IMR-90 (cell line): ENCODE results near the gene METTL24. TPM values are rescaled to one million over a fixed set of nuclear protein-coding genes. Genes with fewer than 3 reads are reported as not detected.
"Not testable (repeated sequence)": the region's sequence is repeated elsewhere in the genome, so short reads cannot be mapped to it uniquely, and the experiment has no call there.

ENCODE experiments used
- ATAC-seq: fragments of 200-7000 bp; cut with Tn5 transposase; 2 replicates; pipeline ENCODE4 v1.9.1; 2020; ENCODE audit warnings: low read depth, mild to moderate bottlenecking, moderate library complexity
- BruUV-seq: library from RNA; stranded (reverse); fragments of 400-500 nt; replicated peaks from 2 replicates; lab custom pipeline; 2021; lab: Mats Ljungman, UMichigan
- CTCF ChIA-PET: fragments of 300-600 bp; formaldehyde crosslinking; extraction: SDS; loops from one replicate; lab custom pipeline; 2021; ENCODE audit warnings: antibody characterized with exemption; lab: Yijun Ruan, JAX
- POLR2A ChIA-PET: fragments of 300-600 bp; sonication (Branson Sonifier 250); formaldehyde crosslinking; loops from one replicate; lab custom pipeline; 2022; ENCODE audit warnings: antibody characterized with exemption; ENCODE audit not compliant: unreplicated experiment; lab: Charles Lee
- DNase-seq: peaks from one replicate; pipeline ENCODE4 v3.0.0; 2013
- H2AFZ ChIP-seq: replicated peaks from 2 replicates; pipeline ENCODE3; 2013; ENCODE audit warnings: low read length, mild to moderate bottlenecking; ENCODE audit not compliant: poor library complexity
- H2AK5ac ChIP-seq: 2 replicates; pipeline ENCODE4 v1.6.1; 2013; ENCODE audit warnings: low read depth, low read length, inconsistent platforms
- H2AK9ac ChIP-seq: replicated peaks from 2 replicates; pipeline ENCODE3; 2013; ENCODE audit warnings: mild to moderate bottlenecking, low read depth, low read length, moderate library complexity; ENCODE audit not compliant: poor library complexity
- H2BK120ac ChIP-seq: 2 replicates; pipeline ENCODE4 v1.6.1; 2013; ENCODE audit warnings: low read depth, low read length, inconsistent platforms
- H2BK15ac ChIP-seq: 3 replicates; pipeline ENCODE4 v1.6.1; 2013; ENCODE audit warnings: low read depth, low read length, inconsistent platforms
- H2BK20ac ChIP-seq: 2 replicates; pipeline ENCODE4 v1.6.1; 2013; ENCODE audit warnings: low read depth, mild to moderate bottlenecking, inconsistent platforms, low read length, moderate library complexity
- H2BK5ac ChIP-seq: 2 replicates; pipeline ENCODE4 v1.6.1; 2013; ENCODE audit warnings: mild to moderate bottlenecking, low read depth, low read length, inconsistent platforms; ENCODE audit not compliant: poor library complexity, severe bottlenecking
- H3K14ac ChIP-seq: replicated peaks from 2 replicates; pipeline ENCODE4 v1.6.1; 2013; ENCODE audit warnings: low read depth, low read length, inconsistent platforms
- H3K18ac ChIP-seq: 2 replicates; pipeline ENCODE4 v1.6.1; 2013; ENCODE audit warnings: low read depth, low read length, control low read depth
- H3K23ac ChIP-seq: 2 replicates; pipeline ENCODE4 v1.6.1; 2013; ENCODE audit warnings: low read depth, low read length, inconsistent platforms
- H3K27ac ChIP-seq: 2 replicates; pipeline ENCODE4 v1.5.1; 2013; ENCODE audit warnings: mild to moderate bottlenecking, control low read depth, low read length; ENCODE audit not compliant: insufficient read depth
- H3K27me3 ChIP-seq: 2 replicates; pipeline ENCODE4 v1.6.1; 2013; ENCODE audit warnings: low read length; ENCODE audit not compliant: control insufficient read depth, insufficient read depth
- H3K36me3 ChIP-seq: 2 replicates; pipeline ENCODE4 v1.6.1; 2013; ENCODE audit warnings: low read length, mixed read lengths; ENCODE audit not compliant: control insufficient read depth, insufficient read depth
- H3K4ac ChIP-seq: 2 replicates; pipeline ENCODE4 v1.6.1; 2013; ENCODE audit warnings: low read depth, low read length, inconsistent platforms
- H3K4me1 ChIP-seq: 2 replicates; pipeline ENCODE4 v1.6.1; 2013; ENCODE audit warnings: low read length, mixed read lengths; ENCODE audit not compliant: control insufficient read depth, insufficient read depth
- H3K4me2 ChIP-seq: 2 replicates; pipeline ENCODE4 v1.6.1; 2013; ENCODE audit warnings: low read depth, mild to moderate bottlenecking, control low read depth, low read length, moderate library complexity
- H3K4me3 ChIP-seq: 2 replicates; pipeline ENCODE4 v1.5.1; 2013; ENCODE audit warnings: low read depth, mild to moderate bottlenecking, control low read depth, low read length, moderate library complexity; ENCODE audit not compliant: insufficient read depth
- H3K56ac ChIP-seq: 2 replicates; pipeline ENCODE4 v1.6.1; 2013; ENCODE audit warnings: low read length, inconsistent platforms; ENCODE audit not compliant: insufficient read depth; ENCODE audit errors: extremely low read depth
- H3K79me1 ChIP-seq, 2 experiments: 2 replicates each; pipeline ENCODE4 v1.6.1; 2013; ENCODE audit warnings: low read length in 2 of 2, inconsistent platforms in 1 of 2, low read depth in 1 of 2
- H3K9ac ChIP-seq: 2 replicates; pipeline ENCODE4 v1.6.1; 2013; ENCODE audit warnings: low read depth, low read length, control low read depth
- H3K9me1 ChIP-seq: 2 replicates; pipeline ENCODE4 v1.6.1; 2013; ENCODE audit warnings: low read length, inconsistent platforms; ENCODE audit not compliant: insufficient read depth
- H3K9me3 ChIP-seq: 2 replicates; pipeline ENCODE4 v1.6.1; 2013; ENCODE audit warnings: low read length; ENCODE audit not compliant: control insufficient read depth, insufficient read depth
- H4K20me1 ChIP-seq: 2 replicates; pipeline ENCODE4 v1.6.1; 2013; ENCODE audit warnings: low read length, inconsistent platforms; ENCODE audit not compliant: insufficient read depth
- H4K5ac ChIP-seq: 2 replicates; pipeline ENCODE4 v1.6.1; 2013; ENCODE audit warnings: mild to moderate bottlenecking, low read depth, low read length, control low read depth
- H4K8ac ChIP-seq, 2 experiments: 2 replicates each; pipeline ENCODE4 v1.6.1; 2013; ENCODE audit warnings: low read depth in 2 of 2, low read length in 2 of 2, control low read depth in 1 of 2, inconsistent platforms in 1 of 2
- H4K91ac ChIP-seq: 2 replicates; pipeline ENCODE4 v1.6.1; 2013; ENCODE audit warnings: low read depth, low read length, inconsistent platforms; ENCODE audit not compliant: insufficient read depth
- WGBS, 2 experiments: methylation state at CpG; one replicate each; pipeline versions ENCODE4 v1.1.5 to v1.1.7; 2013; ENCODE audit warnings: missing lambda C conversion rate in 2 of 2; ENCODE audit not compliant: insufficient read length in 1 of 2; ENCODE audit errors: extremely low coverage in 2 of 2; 5-methylcytosine and 5-hydroxymethylcytosine counted together
- dilution Hi-C: fragments of 300-500 bp; cut with HindIII; formaldehyde crosslinking; loops from one replicate; pipeline ENCODE4 v1.14.3; 2018; ENCODE audit warnings: low sequenced_read_pairs; ENCODE audit not compliant: unreplicated experiment
- in situ Hi-C: fragments of 300-500 bp; cut with MboI; formaldehyde crosslinking; loops from 3 replicates; pipeline ENCODE4 v1.14.3; 2019; ENCODE audit warnings: low sequenced_read_pairs, inconsistent platforms, mixed read lengths
- intact Hi-C: fragments of 100-400 bp; cut with micrococcal nuclease; formaldehyde crosslinking; loops from 2 replicates; pipeline ENCODE4 v1.10.0; 2022
- polyA plus RNA-seq, 3 experiments: library from polyadenylated mRNA; depleted of rRNA; stranded (reverse); fragments of >200 nt; gene quantifications; 2 replicates each; pipeline ENCODE4 v1.2.3, GENCODE V29; 2012; ENCODE audit warnings: low replicate concordance in 1 of 3
- total RNA-seq: library from RNA; depleted of rRNA; stranded (reverse); fragments of >200 nt; gene quantifications from 2 replicates; pipeline ENCODE4 v1.2.3, GENCODE V29; 2012

METTL24 gene
- total and polyA plus RNA-seq, 2 of the 4 experiments (the other 2 are of a cell fraction), result not detected

GRCh38 chr6:110244621-110245020, 113.5 kb downstream of the METTL24 start:
- not testable (repeated sequence) for BruUV-seq, ATAC-seq

More at GRCh38 chr6:110244621-110245020, 113.5 kb downstream of the METTL24 start:
- dilution Hi-C loops, H3K9me3 ChIP-seq, H3K79me1 ChIP-seq, H2BK15ac ChIP-seq, intact Hi-C loops, H2AFZ ChIP-seq, POLR2A ChIA-PET, H3K4me2 ChIP-seq, H3K4ac ChIP-seq, H3K4me1 ChIP-seq, H3K27me3 ChIP-seq, H2BK120ac ChIP-seq, H2BK20ac ChIP-seq, H3K56ac ChIP-seq, H3K18ac ChIP-seq, H3K14ac ChIP-seq, CTCF ChIA-PET, H4K8ac ChIP-seq, H3K36me3 ChIP-seq, H2BK5ac ChIP-seq, H4K91ac ChIP-seq, H2AK9ac ChIP-seq, H2AK5ac ChIP-seq, H4K20me1 ChIP-seq, in situ Hi-C loops, H3K9me1 ChIP-seq, H3K4me3 ChIP-seq, H3K23ac ChIP-seq, H3K9ac ChIP-seq, H4K5ac ChIP-seq, H3K27ac ChIP-seq: not testable (repeated sequence)
- DNase-seq, result peak; percentile 12
- WGBS, 2 experiments, result no CpG with 5 or more reads among the region's 3 CpGs
